Coronary artery (tissue), 2 donors: ENCODE results near the gene GLTP.

Experiments
- DNase-seq: peaks from one replicate; pipeline ENCODE4 v3.0.0-alpha.2; 2017; ENCODE audit warnings: low spot score
- H3K27ac ChIP-seq, 2 donors: fragments of 200-600 bp; sonication (generic); one replicate each; pipeline ENCODE4 v1.5.1; 2016 to 2019
- H3K4me3 ChIP-seq: fragments of 200-600 bp; sonication (generic); 2 replicates; pipeline ENCODE4 v1.5.1; 2016; ENCODE audit warnings: mild to moderate bottlenecking, moderate library complexity
- CTCF ChIP-seq: fragments of 200-600 bp; sonication (generic); IDR thresholded peaks from one replicate; pipeline ENCODE4 v1.5.1; 2019; ENCODE audit warnings: antibody characterized with exemption

Gene GLTP

GRCh38 chr12:109808876-109809646, 71.3 kb downstream of the GLTP start:
- no peak for DNase-seq
- TF ChIP-seq CTCF: no peak
- Histone ChIP-seq H3K4me3 (no peak overlapping the region), H3K27ac (no peak overlapping the region)

- Histone ChIP-seq H3K27ac (no peak overlapping the region), H3K4me3 (no peak overlapping the region)
- no peak for TF ChIP-seq CTCF
- DNase-seq: no peak
These were observed 72.2 kb downstream of the GLTP start for GRCh38 chr12:109807954-109808643.

- peak; percentile 96 for TF ChIP-seq CTCF
- Histone ChIP-seq H3K27ac (no peak overlapping the region), H3K4me3 (no peak overlapping the region)
- DNase-seq: no peak
These were observed 75.2 kb downstream of the GLTP start for GRCh38 chr12:109804820-109805761.

- DNase-seq: no peak
- no peak overlapping the region for H3K27ac ChIP-seq
- no peak overlapping the region for H3K4me3 ChIP-seq
- TF ChIP-seq CTCF: no peak
These were observed 76.7 kb downstream of the GLTP start for GRCh38 chr12:109803678-109804077.

GRCh38 chr12:109802828-109803227, 77.5 kb downstream of the GLTP start:
- no peak for TF ChIP-seq CTCF
- DNase-seq: no peak
- Histone ChIP-seq H3K27ac (no peak overlapping the region), H3K4me3 (no peak overlapping the region)
